ENCODE measurements around the gene PKNOX2. TPM values are rescaled to one million over a fixed set of nuclear protein-coding genes. Genes with fewer than 3 reads are reported as not detected.

The PKNOX2 gene
- total RNA-seq, 3 donors from 2014 or later (not counting 1 experiment from before 2014, with no cell fraction given), result not detected

GRCh38 chr11:125167292-125167953, 2.9 kb downstream of the PKNOX2 start:
- no peaks in the 10 kb centered on the region for H3K36me3 ChIP-seq (ENCODE audit: control insufficient read depth, insufficient read depth, low read length)
- Mint-ChIP-seq H3K9me3 (no peaks in the 10 kb centered on the region), H3K4me3 (no peak overlapping the region), H3K27me3 (ENCODE audit: low read depth in 2 of 2) (peaks cover 63 to 86% of the 10 kb centered on the region in 2 donors), H3K36me3 (no peaks in the 10 kb centered on the region), H3K27ac (no peak overlapping the region), H3K4me1 (peaks cover 16 to 28% of the 10 kb centered on the region in 2 donors)
- H3K9me3 ChIP-seq (ENCODE audit: control insufficient read depth, insufficient read depth, low read length), result no peaks in the 10 kb centered on the region
- 39% methylated on average over 28 of the region's 28 CpGs for WGBS (ENCODE audit: insufficient coverage)
- intact Hi-C loops (cut with micrococcal nuclease), result no loop called here
- ATAC-seq (no peak), DNase-seq (no peak)
- no peak overlapping the region for H3K4me3 ChIP-seq (ENCODE audit: low read length)
- H3K27me3 ChIP-seq (ENCODE audit: control insufficient read depth, insufficient read depth, low read length), result peaks cover 47% of the 10 kb centered on the region
- H3K4me1 ChIP-seq (ENCODE audit: control insufficient read depth, insufficient read depth, low read length), result peaks cover 21% of the 10 kb centered on the region
- TF ChIP-seq CTCF (IDR thresholded peaks at IDR 0.05), result no peak
- H3K27ac ChIP-seq (ENCODE audit: low read length), result no peak overlapping the region

GRCh38 chr11:125167954-125168835, 3.6 kb downstream of the PKNOX2 start:
- intact Hi-C loops (cut with micrococcal nuclease), result no loop called here
- Mint-ChIP-seq H3K27me3 (ENCODE audit: low read depth in 2 of 2) (peaks cover 57 to 84% of the 10 kb centered on the region in 2 donors), H3K4me1 (peaks cover 16 to 28% of the 10 kb centered on the region in 2 donors), H3K4me3 (no peak overlapping the region), H3K27ac (no peak overlapping the region), H3K9me3 (no peaks in the 10 kb centered on the region), H3K36me3 (no peaks in the 10 kb centered on the region)
- ATAC-seq (no peak), DNase-seq (no peak)
- H3K9me3 ChIP-seq (ENCODE audit: control insufficient read depth, insufficient read depth, low read length), result no peaks in the 10 kb centered on the region
- H3K27ac ChIP-seq (ENCODE audit: low read length), result no peak overlapping the region
- no peak for TF ChIP-seq CTCF (IDR thresholded peaks at IDR 0.05)
- WGBS (ENCODE audit: insufficient coverage), result 74% methylated on average over 7 of the region's 9 CpGs
- H3K4me1 ChIP-seq (ENCODE audit: control insufficient read depth, insufficient read depth, low read length), result peaks cover 21% of the 10 kb centered on the region
- H3K36me3 ChIP-seq (ENCODE audit: control insufficient read depth, insufficient read depth, low read length), result no peaks in the 10 kb centered on the region
- no peak overlapping the region for H3K4me3 ChIP-seq (ENCODE audit: low read length)
- H3K27me3 ChIP-seq (ENCODE audit: control insufficient read depth, insufficient read depth, low read length), result peaks cover 43% of the 10 kb centered on the region

GRCh38 chr11:125168918-125169456, 4.4 kb downstream of the PKNOX2 start:
- H3K36me3 Mint-ChIP-seq, result no peaks in the 10 kb centered on the region
- Histone ChIP-seq H3K4me3 (ENCODE audit: low read length) (no peak overlapping the region), H3K36me3 (ENCODE audit: control insufficient read depth, insufficient read depth, low read length) (no peaks in the 10 kb centered on the region), H3K4me1 (ENCODE audit: control insufficient read depth, insufficient read depth, low read length) (peaks cover 21% of the 10 kb centered on the region), H3K27me3 (ENCODE audit: control insufficient read depth, insufficient read depth, low read length) (peaks cover 39% of the 10 kb centered on the region), H3K9me3 (ENCODE audit: control insufficient read depth, insufficient read depth, low read length) (no peaks in the 10 kb centered on the region), H3K27ac (ENCODE audit: low read length) (no peak overlapping the region)
- peaks cover 16 to 28% of the 10 kb centered on the region in 2 donors for H3K4me1 Mint-ChIP-seq
- ATAC-seq, result no peak
- 77% methylated on average over 14 of the region's 14 CpGs for WGBS (ENCODE audit: insufficient coverage)
- H3K27ac Mint-ChIP-seq, result no peak overlapping the region
- no peak overlapping the region for H3K4me3 Mint-ChIP-seq
- no peak for TF ChIP-seq CTCF (IDR thresholded peaks at IDR 0.05)
- intact Hi-C loops (cut with micrococcal nuclease), result no loop called here
- H3K9me3 Mint-ChIP-seq, result no peaks in the 10 kb centered on the region
- H3K27me3 Mint-ChIP-seq (ENCODE audit: low read depth in 2 of 2), result peaks cover 54 to 80% of the 10 kb centered on the region in 2 donors
- no peak for DNase-seq

Data from natural killer cell (primary cell).